HG03066 (cell line): ENCODE measurements around the gene CDC14A.

ENCODE experiments used
- ATAC-seq: cut with Tn5 transposase; IDR thresholded peaks from one replicate; pipeline ENCODE4 v1.9.1; 2021; ENCODE audit warnings: low read depth; ENCODE audit not compliant: unreplicated experiment

CDC14A gene

GRCh38 chr1:100479620-100480338 is 127.5 kb downstream of the CDC14A start:
- ATAC-seq = no peak

- no peak for ATAC-seq
Measured at GRCh38 chr1:100481303-100481702, 129.0 kb downstream of the CDC14A start.

GRCh38 chr1:100482167-100482566 is 129.9 kb downstream of the CDC14A start:
- ATAC-seq = no peak

- ATAC-seq = no peak
Measured at GRCh38 chr1:100482748-100483147, 130.4 kb downstream of the CDC14A start.

- ATAC-seq = no peak
Measured at GRCh38 chr1:100483230-100483629, 130.9 kb downstream of the CDC14A start.

GRCh38 chr1:100485855-100486258 is 133.6 kb downstream of the CDC14A start:
- ATAC-seq = no peak

GRCh38 chr1:100494393-100495084 is 142.2 kb downstream of the CDC14A start:
- no peak for ATAC-seq

- ATAC-seq = no peak
Measured at GRCh38 chr1:100496896-100497295, 144.6 kb downstream of the CDC14A start.

- ATAC-seq = no peak
Measured at GRCh38 chr1:100497796-100498195, 145.5 kb downstream of the CDC14A start.

- ATAC-seq = no peak
Measured at GRCh38 chr1:100499194-100499811, 147.0 kb downstream of the CDC14A start.

- ATAC-seq = no peak
Measured at GRCh38 chr1:100502052-100502792, 149.9 kb downstream of the CDC14A start.

- ATAC-seq = no peak
Measured at GRCh38 chr1:100506217-100506616, 153.9 kb downstream of the CDC14A start.

- no peak for ATAC-seq
Measured at GRCh38 chr1:100510451-100510850, 158.1 kb downstream of the CDC14A start.

- ATAC-seq = no peak
Measured at GRCh38 chr1:100511058-100511457, 158.8 kb downstream of the CDC14A start.

- ATAC-seq = no peak
Measured at GRCh38 chr1:100511773-100512172, 159.5 kb downstream of the CDC14A start.

- ATAC-seq = no peak
Measured at GRCh38 chr1:100512803-100513352, 160.6 kb downstream of the CDC14A start.

- no peak for ATAC-seq
Measured at GRCh38 chr1:100516857-100517256, 164.6 kb downstream of the CDC14A start.

- ATAC-seq = no peak
Measured at GRCh38 chr1:100517515-100517914, 165.2 kb downstream of the CDC14A start.

- ATAC-seq = no peak
Measured at GRCh38 chr1:100518023-100518422, 165.7 kb downstream of the CDC14A start.

GRCh38 chr1:100523038-100523652 is 170.8 kb downstream of the CDC14A start:
- peak; percentile 97 for ATAC-seq
